GM12872 (cell line): ENCODE measurements around the gene ARMC9.

Experiments
- TF ChIP-seq, protein P1 (sequence below): IDR thresholded peaks from 3 replicates; pipeline ENCODE4 v1.5.1; 2011; ENCODE audit warnings: low read depth, mild to moderate bottlenecking, low read length, moderate library complexity; ENCODE audit not compliant: insufficient read depth

Gene ARMC9

DNA sequence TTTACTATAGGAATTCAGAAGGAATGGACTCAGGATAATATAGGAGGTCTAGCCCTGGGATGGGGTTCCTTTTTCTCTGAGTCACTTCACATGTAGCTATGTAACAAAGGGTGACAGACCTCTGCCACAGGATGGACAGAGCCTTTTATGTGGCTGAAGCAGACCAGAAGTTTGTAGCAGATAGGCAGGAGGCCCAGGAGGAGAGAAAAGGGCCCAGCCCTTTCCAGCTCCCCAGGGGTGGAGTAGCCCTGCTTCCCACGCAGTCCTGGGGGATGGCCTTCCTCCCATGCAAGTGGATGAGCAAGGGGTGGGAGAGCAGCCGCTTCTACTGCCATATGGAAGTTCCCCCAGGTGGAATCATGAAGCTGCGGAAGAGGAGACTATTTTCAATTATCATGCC lies 40.3 kb downstream of the ARMC9 start:
- TF ChIP-seq, protein P1, sequence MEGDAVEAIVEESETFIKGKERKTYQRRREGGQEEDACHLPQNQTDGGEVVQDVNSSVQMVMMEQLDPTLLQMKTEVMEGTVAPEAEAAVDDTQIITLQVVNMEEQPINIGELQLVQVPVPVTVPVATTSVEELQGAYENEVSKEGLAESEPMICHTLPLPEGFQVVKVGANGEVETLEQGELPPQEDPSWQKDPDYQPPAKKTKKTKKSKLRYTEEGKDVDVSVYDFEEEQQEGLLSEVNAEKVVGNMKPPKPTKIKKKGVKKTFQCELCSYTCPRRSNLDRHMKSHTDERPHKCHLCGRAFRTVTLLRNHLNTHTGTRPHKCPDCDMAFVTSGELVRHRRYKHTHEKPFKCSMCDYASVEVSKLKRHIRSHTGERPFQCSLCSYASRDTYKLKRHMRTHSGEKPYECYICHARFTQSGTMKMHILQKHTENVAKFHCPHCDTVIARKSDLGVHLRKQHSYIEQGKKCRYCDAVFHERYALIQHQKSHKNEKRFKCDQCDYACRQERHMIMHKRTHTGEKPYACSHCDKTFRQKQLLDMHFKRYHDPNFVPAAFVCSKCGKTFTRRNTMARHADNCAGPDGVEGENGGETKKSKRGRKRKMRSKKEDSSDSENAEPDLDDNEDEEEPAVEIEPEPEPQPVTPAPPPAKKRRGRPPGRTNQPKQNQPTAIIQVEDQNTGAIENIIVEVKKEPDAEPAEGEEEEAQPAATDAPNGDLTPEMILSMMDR: no peak

DNA sequence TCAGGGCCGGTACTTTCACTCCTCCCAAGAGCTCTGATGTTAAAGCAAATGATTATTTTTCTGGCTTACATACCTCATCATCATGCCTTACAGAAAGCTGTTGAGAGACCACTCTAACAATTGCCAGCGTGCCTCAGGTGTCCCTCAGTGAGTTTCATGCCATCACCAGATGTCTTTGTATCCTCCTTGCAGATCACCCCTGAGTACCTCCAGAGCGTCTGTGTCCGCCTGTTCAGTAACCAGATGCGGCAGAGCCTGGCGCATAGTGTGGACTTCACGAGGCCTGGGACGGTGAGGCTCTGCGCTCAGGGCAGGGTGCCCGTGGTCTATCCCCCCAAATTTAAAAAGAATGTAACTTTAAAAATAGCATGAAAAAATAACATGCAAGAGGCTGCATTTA lies 41.3 kb downstream of the ARMC9 start:
- TF ChIP-seq, protein P1: no peak

DNA sequence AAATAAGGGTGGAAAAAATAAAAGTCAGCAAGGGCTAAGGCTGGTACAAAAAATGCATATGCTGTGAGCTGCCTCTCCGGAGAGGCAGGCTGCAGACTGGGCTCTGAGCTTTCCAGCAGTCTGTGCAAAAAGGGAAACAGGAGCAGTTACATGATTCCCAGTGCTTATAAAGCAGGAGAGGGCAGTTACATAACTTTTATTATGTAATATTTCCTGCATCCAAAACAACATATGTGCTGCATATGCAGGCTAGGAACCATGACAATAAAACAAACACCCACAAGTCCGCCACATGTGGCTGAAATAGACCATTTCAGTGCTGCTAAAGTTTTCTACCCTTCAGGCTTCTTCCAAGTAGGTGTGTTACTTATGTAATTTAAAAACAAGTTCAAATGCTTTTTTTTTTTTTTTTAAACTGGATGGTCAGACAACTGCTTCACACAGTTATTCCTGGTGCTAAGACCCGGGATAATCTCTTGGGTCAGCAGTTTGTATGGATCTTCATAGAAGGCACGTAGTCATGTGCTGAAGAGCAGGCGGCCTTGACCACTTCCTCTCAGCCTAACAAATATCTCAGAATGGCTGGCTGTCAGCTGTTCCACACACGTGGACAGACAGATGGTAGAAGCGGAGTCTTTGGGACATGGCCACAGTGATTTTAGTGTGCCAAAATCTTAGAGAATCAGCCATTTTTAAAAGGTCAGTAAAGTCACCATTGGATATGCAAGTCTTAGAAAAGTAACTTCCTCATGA lies 43.5 kb downstream of the ARMC9 start:
- TF ChIP-seq, protein P1: no peak

DNA sequence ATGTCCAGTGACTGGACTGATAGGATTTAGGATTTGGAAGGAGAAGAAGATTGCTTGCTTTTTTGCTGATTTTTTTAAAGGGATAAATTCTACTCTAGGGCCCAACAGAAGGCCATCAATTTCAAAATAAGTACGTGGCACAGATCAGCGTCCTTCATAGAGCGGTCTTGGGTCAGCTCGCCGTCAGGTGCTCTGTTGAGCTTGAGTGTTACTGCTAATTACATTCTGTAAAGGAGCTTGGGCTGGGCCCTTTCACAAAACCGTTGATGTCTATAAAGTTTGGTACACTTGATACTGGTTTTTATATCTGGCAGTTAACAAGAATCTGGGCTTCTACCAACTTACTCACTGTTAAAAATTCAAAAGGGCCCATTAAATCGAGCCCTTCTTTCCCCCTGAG lies 45.4 kb downstream of the ARMC9 start:
- TF ChIP-seq, protein P1: no peak

DNA sequence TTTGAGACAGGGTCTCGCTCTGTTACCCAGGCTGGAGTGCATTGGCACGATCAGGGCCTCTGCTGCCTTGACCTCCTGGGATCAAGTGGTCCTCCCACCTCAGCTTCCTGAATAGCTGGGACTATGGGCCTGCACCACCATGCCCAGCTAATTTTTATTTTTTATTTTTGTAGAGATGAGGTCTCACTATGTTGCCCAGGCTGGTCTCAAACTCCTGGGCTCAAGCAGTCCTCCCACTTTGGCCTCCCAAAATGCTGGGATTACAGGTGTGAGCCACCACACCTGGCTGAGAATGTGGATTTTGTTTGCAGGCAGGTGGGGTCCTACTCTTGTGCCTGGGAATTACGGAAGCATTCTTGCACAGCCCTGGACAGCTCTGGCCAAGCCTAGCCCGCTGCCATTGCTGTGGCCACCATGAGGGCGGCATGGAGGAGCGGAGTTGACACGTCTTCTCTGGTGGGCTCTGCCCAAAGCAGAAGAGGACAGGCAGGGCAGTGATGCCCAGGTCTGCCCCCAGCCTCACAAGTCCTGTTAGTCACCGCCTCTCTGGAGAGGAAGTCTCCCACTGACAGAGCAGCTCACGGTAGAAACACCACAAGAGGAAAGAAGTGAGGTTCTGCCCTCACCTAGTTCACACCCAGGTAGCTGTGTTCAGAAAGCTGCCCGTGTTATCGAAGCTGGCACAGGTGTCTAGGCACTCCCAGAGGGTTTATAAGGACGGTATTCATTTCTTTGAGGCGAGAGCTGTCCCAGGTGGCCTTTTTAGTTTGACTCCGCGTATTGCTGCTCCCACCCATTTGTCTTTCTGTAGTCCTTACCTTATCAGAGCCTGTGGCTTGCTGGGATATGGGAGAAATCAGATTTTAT lies 46.2 kb downstream of the ARMC9 start:
- TF ChIP-seq, protein P1: no peak

DNA sequence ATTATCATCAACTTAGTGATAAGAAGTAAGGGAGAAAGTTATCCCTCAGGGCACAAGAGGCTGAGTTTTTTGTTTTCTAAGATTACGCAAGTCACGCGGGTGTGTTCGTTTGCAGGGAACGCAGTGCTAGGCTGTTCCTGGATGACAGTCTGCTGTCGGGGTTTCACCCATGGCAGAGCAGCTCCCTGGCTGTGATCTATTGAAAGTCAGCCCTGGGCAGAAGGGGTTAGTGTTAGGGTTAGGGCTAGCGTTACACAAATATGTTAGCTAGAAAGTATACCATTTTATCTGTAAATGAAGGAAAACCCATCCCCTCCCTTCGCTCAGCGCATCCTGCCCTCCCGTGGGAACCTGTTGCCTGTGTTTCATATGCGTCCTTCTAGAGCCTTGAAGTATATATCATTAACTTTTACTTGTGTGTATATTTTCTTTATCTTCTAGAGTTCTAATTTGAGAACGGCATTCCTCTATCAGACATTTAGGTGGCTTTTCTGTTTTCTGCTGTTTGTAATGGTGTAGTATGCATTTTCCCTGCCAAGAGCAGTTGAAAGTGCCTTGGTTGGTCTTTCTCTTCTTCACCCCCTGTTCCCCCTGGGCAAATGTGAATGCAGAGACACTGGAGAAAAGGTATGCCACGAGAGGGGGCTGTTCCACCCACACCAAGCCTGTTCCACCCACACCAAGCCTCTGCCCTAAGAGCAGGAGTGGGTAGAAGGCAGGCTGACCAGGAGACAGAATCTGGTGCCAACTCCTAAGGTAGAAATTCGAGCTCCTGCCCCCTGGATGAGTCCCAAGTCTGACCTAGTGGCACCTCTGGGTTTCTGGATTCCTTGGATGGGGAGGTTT lies 47.0 kb downstream of the ARMC9 start:
- TF ChIP-seq, protein P1: peak; percentile 51
